ENCODE data around the gene OR51M1.

The OR51M1 gene

DNA sequence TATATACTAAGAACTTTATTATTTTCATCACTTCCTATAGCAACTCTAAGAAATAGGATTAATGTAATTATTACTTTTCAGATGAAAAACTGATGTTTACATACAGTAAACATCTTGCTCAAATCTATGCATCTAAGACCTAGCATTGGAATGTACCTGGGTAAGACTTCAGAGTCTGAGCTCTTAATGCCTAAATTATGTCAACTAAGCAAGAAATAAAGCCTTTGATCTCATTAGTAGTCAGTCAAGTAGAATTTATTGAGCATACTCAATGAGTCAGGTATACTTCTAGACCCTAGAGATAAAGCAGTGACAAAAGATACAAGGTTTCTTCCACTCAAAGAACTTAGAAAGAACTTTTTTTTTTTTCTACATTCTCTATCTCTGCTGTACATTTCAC lies 21.6 kb downstream of the OR51M1 start:
- no peak for DNase-seq (ENCODE audit: low read depth in 1 of 2, low spot score in 1 of 2)
- H3K27me3 ChIP-seq (ENCODE audit: insufficient read depth, poor library complexity, severe bottlenecking): no peaks in the 10 kb centered on the region
- H3K4me3 ChIP-seq (replicated peaks; ENCODE audit: insufficient read depth, low read length): no peak overlapping the region
- no peak overlapping the region for H3K27ac ChIP-seq (replicated peaks)
- TF ChIP-seq, protein P1, sequence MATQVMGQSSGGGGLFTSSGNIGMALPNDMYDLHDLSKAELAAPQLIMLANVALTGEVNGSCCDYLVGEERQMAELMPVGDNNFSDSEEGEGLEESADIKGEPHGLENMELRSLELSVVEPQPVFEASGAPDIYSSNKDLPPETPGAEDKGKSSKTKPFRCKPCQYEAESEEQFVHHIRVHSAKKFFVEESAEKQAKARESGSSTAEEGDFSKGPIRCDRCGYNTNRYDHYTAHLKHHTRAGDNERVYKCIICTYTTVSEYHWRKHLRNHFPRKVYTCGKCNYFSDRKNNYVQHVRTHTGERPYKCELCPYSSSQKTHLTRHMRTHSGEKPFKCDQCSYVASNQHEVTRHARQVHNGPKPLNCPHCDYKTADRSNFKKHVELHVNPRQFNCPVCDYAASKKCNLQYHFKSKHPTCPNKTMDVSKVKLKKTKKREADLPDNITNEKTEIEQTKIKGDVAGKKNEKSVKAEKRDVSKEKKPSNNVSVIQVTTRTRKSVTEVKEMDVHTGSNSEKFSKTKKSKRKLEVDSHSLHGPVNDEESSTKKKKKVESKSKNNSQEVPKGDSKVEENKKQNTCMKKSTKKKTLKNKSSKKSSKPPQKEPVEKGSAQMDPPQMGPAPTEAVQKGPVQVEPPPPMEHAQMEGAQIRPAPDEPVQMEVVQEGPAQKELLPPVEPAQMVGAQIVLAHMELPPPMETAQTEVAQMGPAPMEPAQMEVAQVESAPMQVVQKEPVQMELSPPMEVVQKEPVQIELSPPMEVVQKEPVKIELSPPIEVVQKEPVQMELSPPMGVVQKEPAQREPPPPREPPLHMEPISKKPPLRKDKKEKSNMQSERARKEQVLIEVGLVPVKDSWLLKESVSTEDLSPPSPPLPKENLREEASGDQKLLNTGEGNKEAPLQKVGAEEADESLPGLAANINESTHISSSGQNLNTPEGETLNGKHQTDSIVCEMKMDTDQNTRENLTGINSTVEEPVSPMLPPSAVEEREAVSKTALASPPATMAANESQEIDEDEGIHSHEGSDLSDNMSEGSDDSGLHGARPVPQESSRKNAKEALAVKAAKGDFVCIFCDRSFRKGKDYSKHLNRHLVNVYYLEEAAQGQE (IDR thresholded peaks at IDR 0.05; ENCODE audit: insufficient replicate concordance, low read depth): no peak
- TF ChIP-seq GABPA (IDR thresholded peaks at IDR 0.05; ENCODE audit: low read depth) (no peak), SPI1 (IDR thresholded peaks at IDR 0.05; ENCODE audit: borderline replicate concordance, low read depth) (no peak), POLR2AphosphoS5 (IDR thresholded peaks at IDR 0.05; ENCODE audit: low read depth) (no peak)
- TF ChIP-seq, protein P2, sequence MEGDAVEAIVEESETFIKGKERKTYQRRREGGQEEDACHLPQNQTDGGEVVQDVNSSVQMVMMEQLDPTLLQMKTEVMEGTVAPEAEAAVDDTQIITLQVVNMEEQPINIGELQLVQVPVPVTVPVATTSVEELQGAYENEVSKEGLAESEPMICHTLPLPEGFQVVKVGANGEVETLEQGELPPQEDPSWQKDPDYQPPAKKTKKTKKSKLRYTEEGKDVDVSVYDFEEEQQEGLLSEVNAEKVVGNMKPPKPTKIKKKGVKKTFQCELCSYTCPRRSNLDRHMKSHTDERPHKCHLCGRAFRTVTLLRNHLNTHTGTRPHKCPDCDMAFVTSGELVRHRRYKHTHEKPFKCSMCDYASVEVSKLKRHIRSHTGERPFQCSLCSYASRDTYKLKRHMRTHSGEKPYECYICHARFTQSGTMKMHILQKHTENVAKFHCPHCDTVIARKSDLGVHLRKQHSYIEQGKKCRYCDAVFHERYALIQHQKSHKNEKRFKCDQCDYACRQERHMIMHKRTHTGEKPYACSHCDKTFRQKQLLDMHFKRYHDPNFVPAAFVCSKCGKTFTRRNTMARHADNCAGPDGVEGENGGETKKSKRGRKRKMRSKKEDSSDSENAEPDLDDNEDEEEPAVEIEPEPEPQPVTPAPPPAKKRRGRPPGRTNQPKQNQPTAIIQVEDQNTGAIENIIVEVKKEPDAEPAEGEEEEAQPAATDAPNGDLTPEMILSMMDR (IDR thresholded peaks at IDR 0.05; ENCODE audit: insufficient read depth, low read length): no peak

GRCh38 chr11:5420993-5421392 lies 37.4 kb downstream of the OR51M1 start:
- Histone ChIP-seq H3K4me3 (replicated peaks; ENCODE audit: insufficient read depth, low read length) (no peak overlapping the region), H3K27ac (replicated peaks) (no peak overlapping the region), H3K27me3 (ENCODE audit: insufficient read depth, poor library complexity, severe bottlenecking) (no peaks in the 10 kb centered on the region)
- TF ChIP-seq, protein P2 (IDR thresholded peaks at IDR 0.05; ENCODE audit: insufficient read depth, low read length): no peak
- TF ChIP-seq GABPA (IDR thresholded peaks at IDR 0.05; ENCODE audit: low read depth) (no peak), POLR2AphosphoS5 (IDR thresholded peaks at IDR 0.05; ENCODE audit: low read depth) (no peak), SPI1 (IDR thresholded peaks at IDR 0.05; ENCODE audit: borderline replicate concordance, low read depth) (no peak)
- TF ChIP-seq, protein P1 (IDR thresholded peaks at IDR 0.05; ENCODE audit: insufficient replicate concordance, low read depth): no peak
- DNase-seq (ENCODE audit: low read depth in 1 of 2, low spot score in 1 of 2): no peak

DNA sequence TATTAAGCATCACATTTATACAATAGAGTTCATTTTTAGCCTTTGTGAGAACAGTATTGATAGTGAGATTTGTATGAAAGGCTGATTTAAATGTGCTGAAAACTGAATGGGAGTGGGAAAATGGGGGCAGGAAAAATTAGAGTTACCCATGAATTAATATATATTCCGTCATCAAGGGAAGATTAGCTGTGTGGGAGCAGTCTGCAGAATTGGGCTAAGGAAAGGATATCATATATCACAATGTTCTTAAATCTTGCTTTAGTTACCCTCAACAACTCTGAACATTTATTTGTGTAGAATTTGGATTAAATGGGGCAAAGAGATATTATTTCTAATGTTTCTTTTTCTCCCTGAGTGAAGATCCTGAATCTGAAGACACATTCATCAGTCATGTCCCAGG lies 38.2 kb downstream of the OR51M1 start, which contains the start of gene OR51Q1:
Gene OR51Q1, plus strand, starts transcription at position 301 of the 400 bp plus-strand sequence. Its CDS starts 90 bp downstream, at position 391.
- no peak within 1 kb of the TSS for H3K27ac ChIP-seq (replicated peaks)
- DNase-seq (ENCODE audit: low read depth in 1 of 2, low spot score in 1 of 2): no peak
- H3K4me3 ChIP-seq (replicated peaks; ENCODE audit: insufficient read depth, low read length): no peak within 1 kb of the TSS
- TF ChIP-seq SPI1 (IDR thresholded peaks at IDR 0.05; ENCODE audit: borderline replicate concordance, low read depth): no peak
- TF ChIP-seq, protein P1 (IDR thresholded peaks at IDR 0.05; ENCODE audit: insufficient replicate concordance, low read depth): no peak
- TF ChIP-seq, protein P2 (IDR thresholded peaks at IDR 0.05; ENCODE audit: insufficient read depth, low read length): no peak
- no peaks in the 10 kb centered on the region for H3K27me3 ChIP-seq (ENCODE audit: insufficient read depth, poor library complexity, severe bottlenecking)

Measured in HL-60 (cell line).